Natural killer cell treated with Interleukin-12 subunit alpha and Interleukin-12 subunit beta and Interleukin-15 and Interleukin-18, amount 100 ng/mL, for 72 hours (primary cell): ENCODE data around the gene CCL21. TPM values are rescaled to one million over a fixed set of nuclear protein-coding genes. Genes with fewer than 3 reads are reported as not detected.
A peak's percentile ranks its signal among the peaks of the same experiment; 100 is the strongest.

Source experiments
- ATAC-seq, 2 donors: fragments of 150-1000 bp; cut with Tn5 transposase in 1 of 2; sonication (Bioruptor Pico), chemical (Tn5 transposase) in 1 of 2; 2 replicates each; pipeline ENCODE4 v1.10.0; 2021
- DNase-seq: peaks from one replicate; pipeline ENCODE4 v3.0.0; 2022; ENCODE audit warnings: low spot score
- H3K27ac Mint-ChIP-seq, 2 donors: 1 replicate in 1 of 2; 2 replicates in 1 of 2; pipeline ENCODE4 v1.8.0; 2022; ENCODE audit warnings: mixed read lengths in 2 of 2, mild to moderate bottlenecking in 1 of 2, moderate library complexity in 1 of 2
- H3K27me3 Mint-ChIP-seq, 2 donors: 1 replicate in 1 of 2; 2 replicates in 1 of 2; pipeline ENCODE4 v1.8.0; 2022; ENCODE audit warnings: mixed read lengths in 2 of 2
- H3K36me3 Mint-ChIP-seq: one replicate; pipeline ENCODE4 v1.8.0; 2022; ENCODE audit warnings: mixed read lengths
- H3K4me1 Mint-ChIP-seq, 2 donors: 1 replicate in 1 of 2; 2 replicates in 1 of 2; pipeline ENCODE4 v1.8.0; 2022; ENCODE audit warnings: low read depth in 2 of 2, mixed read lengths in 2 of 2, mild to moderate bottlenecking in 1 of 2
- H3K4me3 Mint-ChIP-seq: one replicate; pipeline ENCODE4 v1.8.0; 2022; ENCODE audit warnings: mixed read lengths
- H3K9me3 Mint-ChIP-seq: 2 replicates; pipeline ENCODE4 v1.8.0; 2022; ENCODE audit warnings: mixed read lengths
- total RNA-seq, 2 donors: library from RNA; stranded (reverse); gene quantifications; one replicate each; pipeline ENCODE4 v1.2.3, GENCODE V29; 2022

Gene CCL21
- total RNA-seq, 2 donors from 2014 or later = not detected

- DNase-seq (no peak), ATAC-seq (no peak)
- H3K9me3 Mint-ChIP-seq = no peaks in the 10 kb centered on the region
- peaks cover 0 to 3% of the 10 kb centered on the region in 2 donors for H3K4me1 Mint-ChIP-seq
- no peak overlapping the region for H3K4me3 Mint-ChIP-seq
- peaks cover 0 to 2% of the 10 kb centered on the region in 2 donors for H3K27me3 Mint-ChIP-seq
- H3K27ac Mint-ChIP-seq = no peak overlapping the region
- no peaks in the 10 kb centered on the region for H3K36me3 Mint-ChIP-seq
Observed at GRCh38 chr9:34691936-34692315, 18.0 kb downstream of the CCL21 start.

- Mint-ChIP-seq H3K4me1 (peaks cover 0 to 5% of the 10 kb centered on the region in 2 donors), H3K36me3 (no peaks in the 10 kb centered on the region), H3K4me3 (no peak within 1 kb of the TSS), H3K27me3 (peaks cover 0 to 2% of the 10 kb centered on the region in 2 donors), H3K9me3 (no peaks in the 10 kb centered on the region), H3K27ac (no peak within 1 kb of the TSS)
- ATAC-seq = no peak
- DNase-seq = no peak
Observed at GRCh38 chr9:34690983-34691935, 18.7 kb downstream of the CCL21 start, which contains the start of gene CCL19. Gene CCL19 (minus strand): TSS chr9:34691276. CDS start chr9:34691139, 137 bp downstream.

- Mint-ChIP-seq H3K4me1 (peaks cover 8 to 16% of the 10 kb centered on the region in 2 donors), H3K36me3 (no peaks in the 10 kb centered on the region), H3K4me3 (no peak overlapping the region), H3K9me3 (no peaks in the 10 kb centered on the region), H3K27me3 (peaks cover 0 to 2% of the 10 kb centered on the region in 2 donors), H3K27ac (no peak overlapping the region)
- DNase-seq (no peak), ATAC-seq (no peak)
Observed at GRCh38 chr9:34689512-34689911, 20.4 kb downstream of the CCL21 start.

GRCh38 chr9:34689116-34689470 lies 20.8 kb downstream of the CCL21 start:
- no peak for DNase-seq
- Mint-ChIP-seq H3K27ac (no peak overlapping the region), H3K27me3 (peaks cover 0 to 2% of the 10 kb centered on the region in 2 donors), H3K4me3 (no peak overlapping the region), H3K4me1 (peaks cover 12 to 20% of the 10 kb centered on the region in 2 donors), H3K9me3 (no peaks in the 10 kb centered on the region), H3K36me3 (no peaks in the 10 kb centered on the region)
- ATAC-seq = no peak

- Mint-ChIP-seq H3K27me3 (peaks cover 0 to 2% of the 10 kb centered on the region in 2 donors), H3K4me1 (peaks cover 16 to 24% of the 10 kb centered on the region in 2 donors), H3K36me3 (no peaks in the 10 kb centered on the region), H3K27ac (no peak overlapping the region), H3K9me3 (no peaks in the 10 kb centered on the region), H3K4me3 (no peak overlapping the region)
- DNase-seq = no peak
- no peak for ATAC-seq
Observed at GRCh38 chr9:34688329-34689115, 21.4 kb downstream of the CCL21 start.

GRCh38 chr9:34687276-34688030 lies 22.5 kb downstream of the CCL21 start:
- no peak for ATAC-seq
- H3K9me3 Mint-ChIP-seq = no peaks in the 10 kb centered on the region
- H3K4me1 Mint-ChIP-seq = peaks cover 16 to 24% of the 10 kb centered on the region in 2 donors
- H3K4me3 Mint-ChIP-seq = no peak overlapping the region
- H3K36me3 Mint-ChIP-seq = no peaks in the 10 kb centered on the region
- no peak for DNase-seq
- H3K27ac Mint-ChIP-seq = no peak overlapping the region
- H3K27me3 Mint-ChIP-seq = no peaks in the 10 kb centered on the region

- ATAC-seq = no peak
- Mint-ChIP-seq H3K9me3 (no peaks in the 10 kb centered on the region), H3K4me1 (peaks cover 16 to 24% of the 10 kb centered on the region in 2 donors), H3K27me3 (no peaks in the 10 kb centered on the region), H3K36me3 (no peaks in the 10 kb centered on the region), H3K27ac (no peak overlapping the region), H3K4me3 (no peak overlapping the region)
- DNase-seq = no peak
Observed at GRCh38 chr9:34686732-34687131, 23.2 kb downstream of the CCL21 start.

- DNase-seq = no peak
- Mint-ChIP-seq H3K4me1 (peaks cover 14 to 24% of the 10 kb centered on the region in 2 donors), H3K9me3 (no peaks in the 10 kb centered on the region), H3K27ac (no peak overlapping the region), H3K36me3 (no peaks in the 10 kb centered on the region), H3K4me3 (no peak overlapping the region), H3K27me3 (no peaks in the 10 kb centered on the region)
- no peak for ATAC-seq
Observed at GRCh38 chr9:34686231-34686630, 23.7 kb downstream of the CCL21 start.

- DNase-seq = no peak
- H3K36me3 Mint-ChIP-seq = no peaks in the 10 kb centered on the region
- no peak overlapping the region for H3K27ac Mint-ChIP-seq
- no peaks in the 10 kb centered on the region for H3K9me3 Mint-ChIP-seq
- H3K4me3 Mint-ChIP-seq = no peak overlapping the region
- ATAC-seq = no peak
- peaks cover 13 to 24% of the 10 kb centered on the region in 2 donors for H3K4me1 Mint-ChIP-seq
- no peaks in the 10 kb centered on the region for H3K27me3 Mint-ChIP-seq
Observed at GRCh38 chr9:34685591-34685990, 24.3 kb downstream of the CCL21 start.

GRCh38 chr9:34684816-34685215 lies 25.1 kb downstream of the CCL21 start:
- ATAC-seq = no peak
- Mint-ChIP-seq H3K36me3 (no peaks in the 10 kb centered on the region), H3K4me1 (peaks cover 13 to 24% of the 10 kb centered on the region in 2 donors), H3K9me3 (no peaks in the 10 kb centered on the region), H3K4me3 (no peak overlapping the region), H3K27ac (no peak overlapping the region), H3K27me3 (no peaks in the 10 kb centered on the region)
- DNase-seq = no peak

GRCh38 chr9:34684145-34684544 lies 25.8 kb downstream of the CCL21 start:
- Mint-ChIP-seq H3K36me3 (no peaks in the 10 kb centered on the region), H3K27ac (no peak overlapping the region), H3K4me1 (peaks cover 13 to 24% of the 10 kb centered on the region in 2 donors), H3K4me3 (no peak overlapping the region), H3K9me3 (no peaks in the 10 kb centered on the region), H3K27me3 (no peaks in the 10 kb centered on the region)
- ATAC-seq = peak in 1 of 2 donors; percentile 83
- no peak for DNase-seq

- Mint-ChIP-seq H3K27ac (no peak overlapping the region), H3K4me3 (no peak overlapping the region), H3K4me1 (peaks cover 0 to 3% of the 10 kb centered on the region in 2 donors), H3K9me3 (no peaks in the 10 kb centered on the region), H3K36me3 (no peaks in the 10 kb centered on the region), H3K27me3 (no peaks in the 10 kb centered on the region)
- ATAC-seq (no peak), DNase-seq (no peak)
Observed at GRCh38 chr9:34675869-34676268, 34.1 kb downstream of the CCL21 start.

- Mint-ChIP-seq H3K36me3 (no peaks in the 10 kb centered on the region), H3K4me3 (no peak overlapping the region), H3K27me3 (no peaks in the 10 kb centered on the region), H3K9me3 (no peaks in the 10 kb centered on the region), H3K27ac (no peak overlapping the region), H3K4me1 (peaks cover 0 to 3% of the 10 kb centered on the region in 2 donors)
- DNase-seq (no peak), ATAC-seq (peak; percentile 61 to 68)
Observed at GRCh38 chr9:34675048-34675714, 34.8 kb downstream of the CCL21 start.
